Peyer's patch (tissue), 4 donors: ENCODE results near the gene HS3ST2. TPM values are rescaled to one million over a fixed set of nuclear protein-coding genes. Genes with fewer than 3 reads are reported as not detected.

Experiments
- DNase-seq, 3 donors: peaks; one replicate each; pipeline ENCODE4 v3.0.0-alpha.2; 2017 to 2019
- H3K27ac ChIP-seq, 4 donors: fragments of 200-600 bp; sonication (generic); one replicate each; pipeline ENCODE4 v1.5.1; 2016 to 2019
- H3K27me3 ChIP-seq, 2 donors: fragments of 200-600 bp; sonication (generic); one replicate each; pipeline ENCODE4 v1.5.1; 2019
- H3K36me3 ChIP-seq, 3 donors: fragments of 200-600 bp; sonication (generic); one replicate each; pipeline ENCODE4 v1.5.1; 2016 to 2019
- H3K4me1 ChIP-seq, 4 donors: fragments of 200-600 bp; sonication (generic); one replicate each; pipeline ENCODE4 v1.5.1; 2016 to 2019
- H3K4me3 ChIP-seq, 4 donors: fragments of 200-600 bp; sonication (generic); 1 replicate in 3 of 4; 2 replicates in 1 of 4; pipeline ENCODE4 v1.5.1; 2016 to 2019; ENCODE audit warnings: mild to moderate bottlenecking in 1 of 4
- H3K9me3 ChIP-seq, 4 donors: fragments of 200-600 bp; sonication (generic); one replicate each; pipeline ENCODE4 v1.5.1; 2016 to 2019; ENCODE audit warnings: mild to moderate bottlenecking in 1 of 4
- CTCF ChIP-seq, 6 experiments: fragments of 450-650 bp in 4 of 6; fragments of 200-600 bp in 2 of 6; sonication (generic) in 1 of 6; IDR thresholded peaks; one replicate each; pipeline ENCODE4 v1.5.1; 2017 to 2019; ENCODE audit warnings: antibody characterized with exemption in 6 of 6, mild to moderate bottlenecking in 3 of 6, moderate library complexity in 1 of 6
- POLR2A ChIP-seq, 2 donors: fragments of 450-650 bp; IDR thresholded peaks; one replicate each; pipeline ENCODE4 v1.5.1; 2017; ENCODE audit warnings: antibody characterized with exemption in 2 of 2, mild to moderate bottlenecking in 2 of 2, moderate library complexity in 2 of 2
- total RNA-seq, 4 donors: library from RNA; depleted of rRNA; stranded (reverse); fragments of >200 nt; gene quantifications; one replicate each; pipeline ENCODE4 v1.1.0, GENCODE V29; 2016

Gene HS3ST2
- total RNA-seq, 4 donors from 2014 or later: 0.40 TPM; not detected in 3

GRCh38 chr16:22882981-22883380, 69.0 kb downstream of the HS3ST2 start:
- DNase-seq: no peak
- Histone ChIP-seq H3K4me3 (no peak overlapping the region), H3K9me3 (no peaks in the 10 kb centered on the region), H3K27ac (no peak overlapping the region), H3K4me1 (no peaks in the 10 kb centered on the region), H3K27me3 (no peaks in the 10 kb centered on the region), H3K36me3 (no peaks in the 10 kb centered on the region)
- TF ChIP-seq CTCF (IDR thresholded peaks at IDR 0.05) (no peak), POLR2A (IDR thresholded peaks at IDR 0.05) (no peak)

GRCh38 chr16:22885951-22886350, 72.0 kb downstream of the HS3ST2 start:
- no peak for DNase-seq
- no peaks in the 10 kb centered on the region for H3K9me3 ChIP-seq
- H3K4me1 ChIP-seq: no peaks in the 10 kb centered on the region
- H3K27ac ChIP-seq: no peak overlapping the region
- no peaks in the 10 kb centered on the region for H3K36me3 ChIP-seq
- TF ChIP-seq POLR2A (IDR thresholded peaks at IDR 0.05) (no peak), CTCF (IDR thresholded peaks at IDR 0.05) (no peak)
- H3K27me3 ChIP-seq: no peaks in the 10 kb centered on the region
- H3K4me3 ChIP-seq: no peak overlapping the region

GRCh38 chr16:22886927-22887326, 73.0 kb downstream of the HS3ST2 start:
- H3K4me3 ChIP-seq: no peak overlapping the region
- no peaks in the 10 kb centered on the region for H3K36me3 ChIP-seq
- H3K9me3 ChIP-seq: no peaks in the 10 kb centered on the region
- DNase-seq: no peak
- TF ChIP-seq CTCF (IDR thresholded peaks at IDR 0.05): no peak
- TF ChIP-seq POLR2A (IDR thresholded peaks at IDR 0.05): no peak
- H3K27ac ChIP-seq: no peak overlapping the region
- H3K27me3 ChIP-seq: no peaks in the 10 kb centered on the region
- H3K4me1 ChIP-seq: no peaks in the 10 kb centered on the region

- Histone ChIP-seq H3K27me3 (no peaks in the 10 kb centered on the region), H3K27ac (no peak overlapping the region), H3K4me1 (no peaks in the 10 kb centered on the region), H3K9me3 (no peaks in the 10 kb centered on the region), H3K4me3 (no peak overlapping the region), H3K36me3 (no peaks in the 10 kb centered on the region)
- TF ChIP-seq CTCF (IDR thresholded peaks at IDR 0.05) (no peak), POLR2A (IDR thresholded peaks at IDR 0.05) (no peak)
- no peak for DNase-seq
These were observed 73.5 kb downstream of the HS3ST2 start for GRCh38 chr16:22887445-22887844.

- Histone ChIP-seq H3K4me1 (no peaks in the 10 kb centered on the region), H3K27me3 (no peaks in the 10 kb centered on the region), H3K9me3 (no peaks in the 10 kb centered on the region), H3K27ac (no peak overlapping the region), H3K4me3 (no peak overlapping the region), H3K36me3 (no peaks in the 10 kb centered on the region)
- DNase-seq: no peak
- no peak for TF ChIP-seq POLR2A (IDR thresholded peaks at IDR 0.05)
- TF ChIP-seq CTCF (IDR thresholded peaks at IDR 0.05): no peak
These were observed 74.8 kb downstream of the HS3ST2 start for GRCh38 chr16:22888791-22889190.

GRCh38 chr16:22890976-22891375, 77.0 kb downstream of the HS3ST2 start:
- Histone ChIP-seq H3K9me3 (no peaks in the 10 kb centered on the region), H3K27ac (no peak overlapping the region), H3K36me3 (no peaks in the 10 kb centered on the region), H3K4me3 (no peak overlapping the region), H3K4me1 (no peaks in the 10 kb centered on the region), H3K27me3 (no peaks in the 10 kb centered on the region)
- no peak for DNase-seq
- no peak for TF ChIP-seq CTCF (IDR thresholded peaks at IDR 0.05)
- no peak for TF ChIP-seq POLR2A (IDR thresholded peaks at IDR 0.05)
